Tibial artery (tissue), 4 donors: Measurements from ENCODE around the gene NEMP1.
A peak's percentile ranks its signal among the peaks of the same experiment; 100 is the strongest.

ENCODE experiments used
- DNase-seq, 2 donors: peaks; one replicate each; pipeline ENCODE4 v3.0.0-alpha.2; 2019
- H3K27ac ChIP-seq, 2 donors: fragments of 200-600 bp; sonication (generic) in 1 of 2; 1 replicate in 1 of 2; 2 replicates in 1 of 2; pipeline ENCODE4 v1.5.1; 2018 to 2019; ENCODE audit warnings: mild to moderate bottlenecking in 1 of 2
- H3K27me3 ChIP-seq, 2 donors: fragments of 200-600 bp; sonication (generic) in 1 of 2; one replicate each; pipeline versions ENCODE4 v1.5.1 to v1.6.0; 2016 to 2019
- H3K36me3 ChIP-seq, 3 donors: fragments of 200-600 bp; sonication (generic) in 2 of 3; one replicate each; pipeline ENCODE4 v1.5.1; 2016 to 2019; ENCODE audit warnings: mild to moderate bottlenecking in 2 of 3
- H3K4me1 ChIP-seq, 4 donors: fragments of 200-600 bp; sonication (generic) in 2 of 4; 1 replicate in 3 of 4; 2 replicates in 1 of 4; pipeline ENCODE4 v1.5.1; 2016 to 2019
- H3K4me3 ChIP-seq, 2 donors: fragments of 200-600 bp; sonication (generic) in 1 of 2; 1 replicate in 1 of 2; 2 replicates in 1 of 2; pipeline ENCODE4 v1.5.1; 2018 to 2019; ENCODE audit warnings: mild to moderate bottlenecking in 2 of 2
- H3K9me3 ChIP-seq, 3 donors: fragments of 200-600 bp; sonication (generic) in 1 of 3; one replicate each; pipeline ENCODE4 v1.5.1; 2016 to 2019
- CTCF ChIP-seq, 2 experiments: fragments of 200-600 bp in 1 of 2; fragments of 450-650 bp in 1 of 2; IDR thresholded peaks; one replicate each; pipeline ENCODE4 v1.5.1; 2017 to 2019; ENCODE audit warnings: antibody characterized with exemption in 2 of 2, mild to moderate bottlenecking in 1 of 2, moderate library complexity in 1 of 2
- intact Hi-C: fragments of 100-400 bp; cut with DNase I; formaldehyde crosslinking; loops from one replicate; pipeline ENCODE4 v1.15.0; 2023; ENCODE audit warnings: low total_unique reads

NEMP1 gene

GRCh38 chr12:57088354-57089270 lies 10.0 kb upstream of the NEMP1 start, which contains the start of gene NAB2:
Gene NAB2 (plus strand): TSS chr12:57089114. CDS start chr12:57089272, 158 bp downstream.
- intact Hi-C loops, result no loop called here
- peak; percentile 98 to 99 for DNase-seq
- H3K27me3 ChIP-seq, result no peaks in the 10 kb centered on the region
- H3K27ac ChIP-seq, result peak within 1 kb of the TSS; percentile 99
- H3K4me1 ChIP-seq, result peaks cover 8 to 52% (median 46%) of the 10 kb centered on the region in 4 donors
- H3K36me3 ChIP-seq, result peaks cover 23 to 27% (median 27%) of the 10 kb centered on the region in 3 donors
- no peaks in the 10 kb centered on the region for H3K9me3 ChIP-seq
- H3K4me3 ChIP-seq, result peak within 1 kb of the TSS; percentile 91 to 98
- TF ChIP-seq CTCF (IDR thresholded peaks at IDR 0.05), result no peak

- DNase-seq, result peak; percentile 94 to 97
- no peaks in the 10 kb centered on the region for H3K9me3 ChIP-seq
- no peaks in the 10 kb centered on the region for H3K27me3 ChIP-seq
- peak overlapping the region; percentile 99 for H3K27ac ChIP-seq
- H3K36me3 ChIP-seq, result peaks cover 16 to 19% (median 19%) of the 10 kb centered on the region in 3 donors
- peak overlapping the region; percentile 91 to 98 for H3K4me3 ChIP-seq
- H3K4me1 ChIP-seq, result peaks cover 8 to 44% (median 38%) of the 10 kb centered on the region in 4 donors
- TF ChIP-seq CTCF (IDR thresholded peaks at IDR 0.05), result no peak
- intact Hi-C loops, result no loop called here
Measured at GRCh38 chr12:57087691-57088353, 9.2 kb upstream of the NEMP1 start.

GRCh38 chr12:57087010-57087690 lies 8.6 kb upstream of the NEMP1 start:
- H3K27ac ChIP-seq, result peak overlapping the region; percentile 99
- H3K9me3 ChIP-seq, result no peaks in the 10 kb centered on the region
- H3K27me3 ChIP-seq, result no peaks in the 10 kb centered on the region
- peaks cover 8 to 37% (median 31%) of the 10 kb centered on the region in 4 donors for H3K4me1 ChIP-seq
- intact Hi-C loops, result no loop called here
- H3K4me3 ChIP-seq, result peak overlapping the region; percentile 91 to 98
- peak; percentile 95 to 98 for DNase-seq
- TF ChIP-seq CTCF (IDR thresholded peaks at IDR 0.05), result no peak
- peaks cover 9 to 12% (median 12%) of the 10 kb centered on the region in 3 donors for H3K36me3 ChIP-seq

- Histone ChIP-seq H3K27me3 (no peaks in the 10 kb centered on the region), H3K27ac (peak overlapping the region; percentile 99), H3K4me3 (peak overlapping the region; percentile 91 to 98), H3K36me3 (peaks cover 3 to 6% (median 6%) of the 10 kb centered on the region in 3 donors), H3K4me1 (peaks cover 5 to 31% (median 25%) of the 10 kb centered on the region in 4 donors), H3K9me3 (no peaks in the 10 kb centered on the region)
- intact Hi-C loops, result no loop called here
- peak; percentile 12 to 21 for TF ChIP-seq CTCF (IDR thresholded peaks at IDR 0.05)
- DNase-seq, result peak; percentile 77 to 86
Measured at GRCh38 chr12:57086493-57087009, 8.0 kb upstream of the NEMP1 start.

- Histone ChIP-seq H3K4me1 (peaks cover under 1 to 26% (median 20%) of the 10 kb centered on the region in 4 donors), H3K27ac (peak overlapping the region; percentile 99), H3K36me3 (peaks cover 0 to 1% (median under 1%) of the 10 kb centered on the region in 3 donors), H3K4me3 (peak overlapping the region; percentile 91 to 98), H3K27me3 (no peaks in the 10 kb centered on the region), H3K9me3 (no peaks in the 10 kb centered on the region)
- no peak for DNase-seq
- intact Hi-C loops, result no loop called here
- TF ChIP-seq CTCF (IDR thresholded peaks at IDR 0.05), result no peak
Measured at GRCh38 chr12:57085999-57086492, 7.5 kb upstream of the NEMP1 start.
